ENCODE measurements around the gene PLA2G2C. TPM values are rescaled to one million over a fixed set of nuclear protein-coding genes. Genes with fewer than 3 reads are reported as not detected.
A peak's percentile ranks its signal among the peaks of the same experiment; 100 is the strongest.

The PLA2G2C gene
- total RNA-seq, 1 experiment from 2014 or later, result not detected

DNA sequence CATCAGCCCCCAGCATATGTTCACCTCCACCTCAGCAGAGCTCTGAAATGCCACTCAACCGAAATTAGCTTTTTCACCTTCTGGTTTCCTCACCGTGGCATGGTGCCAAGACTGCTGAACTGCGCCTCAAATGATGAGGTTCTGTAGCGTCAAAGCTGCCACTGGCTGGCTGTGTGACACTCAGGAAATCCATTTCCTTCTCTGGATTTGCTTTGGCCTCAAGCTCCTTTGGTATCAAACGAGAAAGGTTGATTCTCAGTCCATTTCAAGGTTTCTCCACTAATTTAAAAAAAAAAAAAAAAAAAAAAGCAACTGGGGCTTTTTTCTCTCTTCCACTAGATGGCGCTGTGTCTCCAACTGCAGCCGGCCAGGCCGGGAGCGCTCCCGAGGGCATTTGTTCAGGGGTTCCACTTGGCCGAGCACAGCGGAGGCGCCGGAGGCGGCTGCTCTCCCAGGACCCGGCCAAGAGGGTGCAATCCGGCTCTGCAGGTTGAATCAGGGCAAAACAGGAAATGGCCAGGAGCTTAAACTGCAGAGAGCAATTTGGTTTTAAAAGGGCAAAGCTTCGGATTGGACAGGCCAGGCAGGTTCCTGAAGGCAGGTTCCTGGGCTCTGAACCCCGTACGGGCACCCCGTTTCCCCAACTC, 26.5 kb upstream of the PLA2G2C start:
- Histone ChIP-seq H3K27me3 (peaks cover 4% of the 10 kb centered on the region; the same call in 1 of the 2 replicates), H3K9me3 (peaks cover 2% of the 10 kb centered on the region; the same call in 1 of the 2 replicates), H3K36me3 (no peaks in the 10 kb centered on the region), H3K4me3 (no peak overlapping the region)
- DNase-seq, result peak; percentile 73

DNA sequence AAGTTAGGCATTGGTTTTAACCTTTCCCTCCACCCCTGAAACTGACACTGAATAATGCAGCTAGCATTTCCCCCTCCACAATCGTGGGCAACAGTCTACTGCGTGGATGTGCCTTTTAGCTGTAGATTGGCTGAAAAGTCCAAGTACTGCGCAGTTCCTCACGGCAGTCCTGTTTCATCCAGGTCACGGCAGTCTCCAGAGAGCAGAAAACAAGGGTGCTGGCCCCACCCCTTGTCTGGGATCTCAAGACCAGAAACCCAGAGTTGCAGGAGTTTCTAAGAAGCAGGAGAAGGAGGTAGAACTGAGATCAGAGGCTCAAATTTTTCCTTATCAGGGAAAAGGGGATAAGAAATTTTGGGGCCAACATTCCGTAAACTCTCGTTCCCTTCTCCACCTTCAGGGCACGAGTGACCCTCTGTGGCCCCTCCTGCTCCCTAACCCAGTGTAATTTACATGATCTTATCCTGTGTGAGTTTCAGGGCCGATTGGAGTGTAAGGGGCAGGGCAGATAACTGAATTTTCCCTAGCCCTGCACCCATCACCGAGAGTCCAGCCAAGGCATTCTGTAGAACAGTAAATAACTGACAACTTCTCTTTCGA, 25.9 kb upstream of the PLA2G2C start:
- H3K36me3 ChIP-seq, result no peaks in the 10 kb centered on the region
- DNase-seq, result no peak
- H3K27me3 ChIP-seq, result peaks cover 4% of the 10 kb centered on the region; the same call in 1 of the 2 replicates
- no peak overlapping the region for H3K4me3 ChIP-seq
- H3K9me3 ChIP-seq, result peaks cover 2% of the 10 kb centered on the region; the same call in 1 of the 2 replicates

DNA sequence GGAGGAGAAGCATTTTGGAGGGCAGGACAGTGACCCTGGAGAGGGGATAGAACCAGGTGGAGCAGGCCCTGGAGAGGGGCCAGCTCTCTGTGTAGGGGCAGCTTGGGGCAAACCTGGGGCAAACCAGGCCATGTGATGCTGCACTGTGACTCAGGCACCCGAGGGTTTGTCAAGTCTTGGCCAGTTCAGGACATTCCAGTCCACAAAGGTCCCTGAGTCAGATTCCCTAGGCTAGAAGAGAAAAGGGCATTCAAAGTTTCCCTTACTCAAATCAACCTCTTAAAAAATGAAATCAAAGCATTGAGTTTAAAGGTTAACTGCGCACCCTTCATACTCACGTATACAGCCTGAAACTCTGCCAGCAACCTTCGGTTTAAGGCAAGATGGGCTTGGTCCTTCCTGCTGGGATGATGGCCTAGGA, 25.2 kb upstream of the PLA2G2C start:
- peaks cover 2% of the 10 kb centered on the region; the same call in 1 of the 2 replicates for H3K9me3 ChIP-seq
- no peak overlapping the region for H3K4me3 ChIP-seq
- peaks cover 4% of the 10 kb centered on the region; the same call in 1 of the 2 replicates for H3K27me3 ChIP-seq
- DNase-seq, result peak; percentile 74
- H3K36me3 ChIP-seq, result no peaks in the 10 kb centered on the region

DNA sequence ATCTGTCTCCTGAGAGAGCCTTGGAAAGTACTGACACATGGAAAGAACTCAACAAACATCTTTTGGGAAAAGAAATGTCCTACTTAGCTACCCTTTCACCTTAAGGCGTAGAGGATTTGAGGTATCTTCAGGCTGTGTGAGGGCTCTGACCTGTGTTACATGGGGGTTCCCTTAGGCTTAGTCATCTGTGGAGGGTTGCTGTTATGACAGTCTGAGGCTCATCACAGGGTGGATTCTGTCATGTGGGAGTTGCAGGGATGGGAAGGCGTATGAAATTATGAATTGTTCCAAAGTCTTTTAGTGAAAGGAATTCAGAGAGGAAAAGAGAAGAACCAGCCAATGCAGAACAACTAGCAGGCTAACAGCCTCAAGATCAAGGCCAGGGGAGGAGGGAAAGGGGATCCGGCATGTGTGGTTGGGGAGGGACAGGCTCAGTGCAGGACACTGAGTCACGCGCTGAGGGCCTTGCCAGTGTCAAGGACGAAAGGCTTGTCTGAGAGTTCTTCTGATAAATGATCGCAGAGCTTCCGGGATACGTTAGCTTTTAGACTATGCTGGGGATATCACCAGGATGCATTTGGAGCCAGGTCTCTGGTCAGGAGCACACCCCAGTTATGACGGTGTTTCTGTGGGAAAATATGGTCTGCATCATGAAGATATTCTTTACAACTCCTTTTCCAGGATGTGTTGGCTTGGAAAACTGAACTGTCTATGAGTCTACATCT, 24.6 kb upstream of the PLA2G2C start:
- H3K27me3 ChIP-seq, result peaks cover 4% of the 10 kb centered on the region; the same call in 1 of the 2 replicates
- no peak overlapping the region for H3K4me3 ChIP-seq
- DNase-seq, result no peak
- H3K36me3 ChIP-seq, result no peaks in the 10 kb centered on the region
- H3K9me3 ChIP-seq, result no peaks in the 10 kb centered on the region

DNA sequence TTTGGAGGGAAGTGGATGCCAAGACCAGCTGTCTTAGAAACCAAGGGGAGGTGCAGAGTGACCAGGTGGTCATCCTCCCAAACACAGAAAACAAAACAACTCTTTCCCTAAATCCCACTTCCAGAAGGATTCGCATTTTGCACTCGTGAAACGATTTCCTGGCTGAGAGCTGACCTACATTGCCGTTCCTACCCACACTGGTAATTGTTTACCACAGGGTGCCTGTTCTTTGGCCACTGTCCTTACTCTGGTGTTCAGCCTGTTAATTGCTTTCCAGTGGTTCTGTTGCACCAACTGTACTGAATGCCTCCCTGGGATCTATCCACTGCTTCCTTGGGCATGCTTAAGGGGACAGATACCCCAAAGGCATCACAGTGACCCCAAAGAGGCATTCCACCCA, 23.2 kb upstream of the PLA2G2C start:
- Histone ChIP-seq H3K9me3 (no peaks in the 10 kb centered on the region), H3K36me3 (no peaks in the 10 kb centered on the region), H3K4me3 (no peak overlapping the region), H3K27me3 (no peaks in the 10 kb centered on the region; the same call in 1 of the 2 replicates)
- DNase-seq, result no peak

DNA sequence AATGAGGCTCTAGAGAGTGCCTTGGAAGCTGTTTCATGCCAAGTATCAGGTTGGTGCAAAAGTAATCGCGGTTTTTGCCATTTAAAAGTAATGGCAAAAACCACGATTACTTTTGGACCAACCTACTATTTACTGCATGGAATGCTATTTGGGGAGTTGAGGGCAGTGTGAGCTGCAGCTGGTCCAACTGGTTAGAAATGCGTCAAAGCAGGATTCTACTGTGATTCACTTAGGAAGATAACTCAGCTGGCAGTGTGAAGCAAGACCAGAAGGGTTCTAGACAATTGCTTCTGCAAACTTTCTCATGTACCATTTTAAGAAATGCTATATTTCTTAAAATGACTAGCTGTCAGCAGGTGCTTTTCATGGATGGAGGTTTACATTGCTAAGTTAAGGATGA, 21.2 kb upstream of the PLA2G2C start:
- no peak for DNase-seq
- Histone ChIP-seq H3K9me3 (no peaks in the 10 kb centered on the region), H3K4me3 (no peak overlapping the region), H3K36me3 (no peaks in the 10 kb centered on the region), H3K27me3 (no peaks in the 10 kb centered on the region)

DNA sequence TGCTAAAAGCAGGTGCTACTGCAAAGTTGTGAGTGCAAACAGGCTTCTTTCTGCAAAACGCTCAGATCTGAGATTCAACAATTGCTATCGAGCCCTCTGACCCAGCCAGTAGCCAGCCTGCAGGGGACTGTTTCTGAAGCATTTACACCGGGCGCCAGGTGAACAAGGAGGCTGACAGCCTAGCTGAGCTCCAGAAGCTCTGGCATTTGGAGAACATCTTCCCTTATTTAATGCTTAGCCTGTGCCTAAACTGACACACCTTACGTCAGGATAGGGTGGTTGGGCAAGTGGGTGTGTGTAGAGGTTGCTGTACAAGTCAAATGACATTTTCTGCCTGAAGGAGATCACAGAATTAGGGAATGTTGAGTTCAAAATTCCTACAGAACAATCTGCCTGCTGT, 15.8 kb upstream of the PLA2G2C start:
- no peaks in the 10 kb centered on the region for H3K36me3 ChIP-seq
- no peak for DNase-seq
- H3K9me3 ChIP-seq, result no peaks in the 10 kb centered on the region
- H3K4me3 ChIP-seq, result no peak overlapping the region
- H3K27me3 ChIP-seq, result no peaks in the 10 kb centered on the region

DNA sequence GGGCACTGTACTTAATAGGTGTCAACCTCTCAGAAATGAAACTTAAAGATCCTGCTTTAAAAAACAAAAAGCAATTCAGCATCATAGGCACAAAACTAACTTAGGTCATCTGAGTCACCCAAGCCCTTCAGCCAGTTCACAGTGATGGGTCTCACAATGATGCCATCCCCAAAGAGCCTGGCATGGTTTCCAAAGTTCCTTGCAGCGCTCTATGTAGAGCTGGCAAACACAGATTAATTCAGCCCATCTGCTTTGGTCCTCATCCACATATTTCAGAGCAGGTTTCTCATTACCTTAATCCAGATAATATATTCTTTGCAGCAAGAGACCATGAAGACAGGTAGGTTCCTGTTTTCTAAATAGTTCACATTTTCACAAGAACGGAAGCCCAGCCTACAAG, 14.6 kb upstream of the PLA2G2C start:
- Histone ChIP-seq H3K9me3 (no peaks in the 10 kb centered on the region), H3K27me3 (no peaks in the 10 kb centered on the region), H3K4me3 (no peak overlapping the region), H3K36me3 (no peaks in the 10 kb centered on the region)
- DNase-seq, result no peak

DNA sequence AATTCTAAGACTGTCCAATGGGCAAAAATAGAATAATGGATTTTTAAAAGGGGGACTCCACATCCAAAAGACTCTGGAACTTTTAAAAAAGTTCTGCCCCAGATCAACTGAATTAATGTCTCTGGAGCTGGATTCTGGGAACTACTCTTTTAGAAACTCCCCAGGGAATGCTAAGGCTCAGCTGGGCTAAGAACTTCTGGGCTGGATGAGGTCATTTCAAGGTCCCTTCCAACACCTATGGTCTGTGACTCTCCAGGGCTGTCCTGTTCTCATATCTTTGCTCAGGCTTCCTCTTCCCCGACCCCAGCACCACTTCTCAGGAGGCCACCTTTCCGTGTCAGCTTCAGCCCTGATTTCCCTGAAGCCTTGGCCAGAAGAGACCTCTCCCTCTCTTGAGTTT, 13.5 kb upstream of the PLA2G2C start:
- no peak overlapping the region for H3K4me3 ChIP-seq
- H3K9me3 ChIP-seq, result no peaks in the 10 kb centered on the region
- DNase-seq, result no peak
- H3K27me3 ChIP-seq, result no peaks in the 10 kb centered on the region
- H3K36me3 ChIP-seq, result no peaks in the 10 kb centered on the region

DNA sequence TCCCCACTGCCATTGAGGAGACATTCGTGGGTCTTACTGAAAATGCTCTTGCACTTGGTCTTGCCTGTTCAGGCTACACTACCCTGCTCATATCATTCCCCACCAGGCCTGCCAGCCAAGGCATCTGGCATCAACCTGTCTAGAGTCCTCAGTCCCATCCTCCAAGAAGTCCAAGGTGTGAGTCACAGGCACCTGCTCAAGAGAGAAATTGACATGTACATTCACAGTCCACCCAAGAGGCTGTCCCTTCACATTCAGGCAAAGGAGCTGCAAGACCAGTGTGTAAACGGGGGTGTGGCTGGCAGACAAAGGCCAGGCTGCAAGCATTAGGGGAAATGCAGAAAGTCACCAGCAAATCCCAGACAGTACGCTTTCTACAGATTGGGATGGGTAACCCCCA, 13.1 kb upstream of the PLA2G2C start:
- no peaks in the 10 kb centered on the region for H3K9me3 ChIP-seq
- H3K4me3 ChIP-seq, result no peak overlapping the region
- H3K36me3 ChIP-seq, result no peaks in the 10 kb centered on the region
- no peak for DNase-seq
- no peaks in the 10 kb centered on the region for H3K27me3 ChIP-seq

DNA sequence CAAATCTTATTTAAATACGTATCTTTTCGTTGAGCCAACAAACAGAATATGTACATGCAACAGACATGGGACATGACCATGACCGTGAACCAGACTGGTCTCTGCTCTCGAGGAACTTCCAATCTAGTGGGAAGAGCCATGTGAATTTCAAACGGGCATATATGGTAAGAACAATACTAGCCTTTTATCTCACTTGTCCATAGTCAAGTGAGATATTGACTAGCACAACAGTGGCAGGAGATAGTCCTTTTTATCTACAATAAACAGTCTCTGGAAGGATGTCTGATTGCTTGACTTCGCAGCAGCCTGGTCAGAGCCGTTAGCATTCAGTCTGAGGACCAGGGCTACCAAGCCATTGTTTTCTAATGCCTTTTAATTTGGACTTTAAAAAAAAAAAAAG, 12.6 kb upstream of the PLA2G2C start:
- Histone ChIP-seq H3K36me3 (no peaks in the 10 kb centered on the region), H3K4me3 (no peak overlapping the region), H3K27me3 (no peaks in the 10 kb centered on the region), H3K9me3 (no peaks in the 10 kb centered on the region)
- no peak for DNase-seq

DNA sequence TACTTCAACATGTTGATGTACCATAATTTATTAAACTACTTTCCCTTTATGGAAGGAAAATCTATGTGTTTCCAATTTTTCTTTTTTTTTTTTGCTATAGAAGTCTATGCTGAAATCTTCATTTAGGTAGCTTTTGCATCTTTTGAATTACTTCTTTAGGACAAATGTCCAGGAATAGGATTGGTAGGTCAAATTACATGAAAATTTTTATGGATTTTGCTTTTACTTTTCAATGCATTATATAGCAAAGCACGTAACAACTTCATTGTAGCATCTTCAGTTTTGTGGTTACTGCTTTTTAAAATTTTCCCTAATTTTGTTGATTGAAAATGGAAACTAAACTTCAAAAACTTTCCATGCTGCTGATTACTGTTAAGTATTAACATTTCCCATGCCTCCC, 12.0 kb upstream of the PLA2G2C start:
- no peaks in the 10 kb centered on the region for H3K36me3 ChIP-seq
- no peak for DNase-seq
- H3K27me3 ChIP-seq, result no peaks in the 10 kb centered on the region
- no peak overlapping the region for H3K4me3 ChIP-seq
- H3K9me3 ChIP-seq, result no peaks in the 10 kb centered on the region

DNA sequence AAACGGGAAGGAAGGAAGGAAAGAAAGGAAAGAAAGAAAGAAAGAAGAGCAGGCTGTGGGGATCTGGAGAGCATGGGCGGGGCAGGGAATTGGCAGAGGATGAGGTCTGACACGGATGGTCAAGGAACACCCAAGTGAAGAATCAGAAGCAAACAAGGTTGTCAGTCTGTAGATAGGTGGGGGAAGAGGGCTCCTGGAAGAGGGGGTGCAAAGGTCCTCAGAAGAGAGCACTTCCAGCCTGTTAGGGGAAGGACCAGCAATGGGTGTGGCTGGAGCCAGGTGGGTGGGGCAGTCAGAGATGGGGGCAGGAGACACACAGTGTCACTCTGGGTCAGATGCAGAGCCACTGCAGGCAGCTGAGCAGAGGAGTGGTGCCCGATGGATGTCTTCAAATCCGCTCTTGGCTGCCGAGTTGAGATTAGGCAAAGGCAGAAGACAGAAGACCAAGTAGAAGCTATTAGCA, 11.0 kb upstream of the PLA2G2C start:
- 0 out of 2 replicates have a peak, but pooled peaks cover 2% of the 10 kb centered on the region for H3K27me3 ChIP-seq
- DNase-seq, result no peak
- H3K9me3 ChIP-seq, result no peaks in the 10 kb centered on the region
- no peaks in the 10 kb centered on the region for H3K36me3 ChIP-seq
- no peak overlapping the region for H3K4me3 ChIP-seq

DNA sequence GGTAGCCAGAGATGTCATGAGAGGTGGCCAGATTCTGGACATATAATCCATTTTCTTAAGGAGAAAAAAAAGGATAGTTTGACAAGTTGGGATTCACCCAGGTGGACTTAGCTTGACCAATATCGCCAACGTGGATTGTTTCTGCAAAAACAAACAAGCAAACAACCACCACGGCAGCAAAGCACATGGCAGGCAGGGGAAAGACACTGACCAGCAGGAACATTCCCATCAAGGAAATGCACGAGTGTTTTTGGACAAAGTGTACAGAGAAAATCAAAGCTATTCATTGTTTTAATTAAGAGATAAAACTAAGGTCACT, 9.1 kb upstream of the PLA2G2C start:
- Histone ChIP-seq H3K36me3 (no peaks in the 10 kb centered on the region), H3K4me3 (no peak overlapping the region), H3K9me3 (no peaks in the 10 kb centered on the region), H3K27me3 (0 out of 2 replicates have a peak, but pooled peaks cover 3% of the 10 kb centered on the region)
- no peak for DNase-seq

DNA sequence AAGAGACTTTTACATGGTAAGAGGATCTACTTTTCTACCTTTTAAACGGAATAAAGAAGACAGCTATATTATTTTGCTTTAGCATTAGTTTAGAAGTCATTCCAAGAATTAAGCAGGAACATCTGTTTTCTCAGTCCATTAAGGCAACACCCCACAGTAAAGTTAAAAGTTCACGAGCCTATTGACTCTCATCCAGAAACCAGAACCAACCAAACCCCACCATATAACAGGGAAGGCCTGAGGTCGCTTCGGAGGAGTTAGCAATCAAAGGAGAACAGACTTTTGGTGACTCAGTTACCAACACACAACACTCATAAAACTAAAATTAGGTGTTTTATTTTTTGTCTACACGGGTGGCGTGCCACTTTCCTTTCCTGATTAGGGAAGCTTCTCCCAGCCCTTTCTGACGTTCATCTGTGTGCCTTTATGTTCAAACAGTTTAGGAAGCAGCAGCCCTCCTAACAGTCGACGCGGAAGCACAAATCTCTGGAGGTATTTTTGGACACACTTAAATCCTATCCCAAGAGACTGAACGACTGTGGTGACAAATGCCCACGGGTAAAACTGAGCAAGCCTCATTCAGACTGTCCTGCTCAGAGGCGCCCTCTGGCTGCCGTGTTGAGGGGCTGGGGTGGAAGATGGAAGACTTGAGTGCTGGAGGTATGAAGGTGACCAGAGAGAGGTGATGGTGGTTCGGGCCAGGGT, 8.6 kb upstream of the PLA2G2C start:
- peak; percentile 41 for DNase-seq
- no peaks in the 10 kb centered on the region for H3K36me3 ChIP-seq
- H3K27me3 ChIP-seq, result 0 out of 2 replicates have a peak, but pooled peaks cover 3% of the 10 kb centered on the region
- no peak overlapping the region for H3K4me3 ChIP-seq
- no peaks in the 10 kb centered on the region for H3K9me3 ChIP-seq

DNA sequence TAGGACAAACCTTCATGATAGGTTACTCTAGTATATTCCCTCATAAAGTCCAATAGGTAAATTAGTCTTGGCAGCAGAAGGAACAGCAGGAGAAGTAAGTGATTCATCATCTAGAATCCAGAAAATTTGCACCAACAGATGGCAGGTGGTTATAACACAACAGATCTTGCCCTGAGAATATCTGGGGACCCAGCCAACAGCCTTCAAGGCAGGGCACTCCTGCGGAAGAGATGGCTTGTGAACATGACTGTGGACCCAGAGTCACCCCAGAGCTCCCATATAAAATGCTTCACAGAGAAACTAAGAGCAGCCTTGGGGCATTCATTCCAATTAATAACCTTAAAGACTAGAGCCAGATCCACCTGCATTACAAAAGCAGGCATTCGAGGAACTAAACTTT, 7.9 kb upstream of the PLA2G2C start:
- no peak for DNase-seq
- H3K9me3 ChIP-seq, result no peaks in the 10 kb centered on the region
- no peaks in the 10 kb centered on the region for H3K36me3 ChIP-seq
- no peak overlapping the region for H3K4me3 ChIP-seq
- H3K27me3 ChIP-seq, result 0 out of 2 replicates have a peak, but pooled peaks cover 3% of the 10 kb centered on the region

DNA sequence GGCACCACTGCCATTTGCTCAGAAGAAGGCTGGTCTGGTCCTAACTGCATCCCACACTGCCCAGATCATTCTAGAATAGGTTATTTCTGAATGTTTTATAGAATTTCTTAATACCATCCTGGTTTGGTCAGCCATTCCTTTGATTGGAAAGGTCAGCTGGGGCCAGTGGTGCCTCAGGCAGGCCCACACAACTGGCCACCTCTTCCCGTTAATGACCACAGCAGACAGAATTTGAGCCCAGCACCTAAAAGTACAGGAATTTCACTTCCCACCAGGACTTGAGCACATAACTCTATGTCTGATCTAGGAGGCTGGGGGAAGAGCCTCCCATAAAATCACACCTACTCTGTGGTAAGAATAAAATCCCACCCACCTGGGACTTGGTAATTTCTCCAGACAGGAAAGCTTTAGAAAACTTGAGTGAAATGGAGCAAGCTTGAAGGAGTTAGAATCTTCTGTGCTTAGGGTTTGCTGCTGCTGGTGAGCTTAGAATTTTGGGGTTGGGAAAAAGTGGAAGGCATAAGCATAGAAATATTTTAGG, 6.6 kb upstream of the PLA2G2C start:
- Histone ChIP-seq H3K27me3 (0 out of 2 replicates have a peak, but pooled peaks cover 3% of the 10 kb centered on the region), H3K4me3 (no peak overlapping the region), H3K36me3 (no peaks in the 10 kb centered on the region), H3K9me3 (no peaks in the 10 kb centered on the region)
- no peak for DNase-seq

All from MG63 (cell line).